Keratinocyte (primary cell): Measurements from ENCODE around the gene C14orf93. TPM values are rescaled to one million over a fixed set of nuclear protein-coding genes. Genes with fewer than 3 reads are reported as not detected.

ENCODE experiments used
- DNase-seq: peaks from one replicate; pipeline ENCODE4 v3.0.0-alpha.2; 2011; ENCODE audit warnings: low read depth, missing footprints, low spot score
- FAIRE-seq: peaks from 2 replicates; lab custom pipeline; 2011; peaks lifted over from hg19 to GRCh38; lab: Jason Lieb, UNC
- H2AFZ ChIP-seq: 2 replicates; pipeline ENCODE4 v1.6.0; 2012; ENCODE audit warnings: low read length, control low read depth, inconsistent platforms; ENCODE audit not compliant: control insufficient read depth
- H3K27ac ChIP-seq: 2 replicates; pipeline ENCODE4 v1.5.1; 2011; ENCODE audit warnings: low read length; ENCODE audit not compliant: control insufficient read depth, insufficient read depth
- H3K27me3 ChIP-seq: 3 replicates; pipeline ENCODE4 v1.6.0; 2011; ENCODE audit warnings: low read length; ENCODE audit not compliant: control insufficient read depth, insufficient read depth; ENCODE audit errors: extremely low read depth
- H3K36me3 ChIP-seq, 2 experiments: 2 replicates in 1 of 2; 3 replicates in 1 of 2; pipeline ENCODE4 v1.5.1; 2011; ENCODE audit warnings: low read length in 2 of 2, mild to moderate bottlenecking in 1 of 2; ENCODE audit not compliant: control insufficient read depth in 2 of 2, insufficient read depth in 2 of 2; ENCODE audit errors: extremely low read depth in 1 of 2
- H3K4me1 ChIP-seq: 3 replicates; pipeline ENCODE4 v1.5.1; 2011; ENCODE audit warnings: low read length; ENCODE audit not compliant: control insufficient read depth, insufficient read depth; ENCODE audit errors: extremely low read depth
- H3K4me2 ChIP-seq: 3 replicates; pipeline ENCODE4 v1.6.0; 2011; ENCODE audit warnings: low read depth, low read length; ENCODE audit not compliant: control insufficient read depth, insufficient read depth; ENCODE audit errors: extremely low read depth
- H3K4me3 ChIP-seq, 3 experiments: fragments of 200-600 bp in 1 of 3; sonication (generic) in 1 of 3; 2 replicates in 2 of 3; 3 replicates in 1 of 3; pipeline ENCODE4 v1.5.1; 2011 to 2016; ENCODE audit warnings: low read length in 3 of 3, mild to moderate bottlenecking in 3 of 3, control low read depth in 2 of 3, inconsistent platforms in 1 of 3, low read depth in 1 of 3, mixed read lengths in 1 of 3, mixed run types in 1 of 3, moderate library complexity in 1 of 3; ENCODE audit not compliant: control insufficient read depth in 2 of 3, insufficient read depth in 2 of 3; ENCODE audit errors: extremely low read depth in 1 of 3
- H3K79me2 ChIP-seq: 2 replicates; pipeline ENCODE4 v1.6.0; 2012; ENCODE audit warnings: low read length; ENCODE audit not compliant: control insufficient read depth, insufficient read depth
- H3K9ac ChIP-seq: 3 replicates; pipeline ENCODE4 v1.6.0; 2011; ENCODE audit warnings: low read length; ENCODE audit not compliant: control insufficient read depth, insufficient read depth; ENCODE audit errors: extremely low read depth
- H3K9me1 ChIP-seq: 3 replicates; pipeline ENCODE4 v1.6.0; 2011; ENCODE audit warnings: low read length; ENCODE audit not compliant: control insufficient read depth, insufficient read depth; ENCODE audit errors: extremely low read depth
- H3K9me3 ChIP-seq: 2 replicates; pipeline ENCODE4 v1.5.1; 2012; ENCODE audit warnings: low read depth, low read length; ENCODE audit not compliant: control insufficient read depth
- H4K20me1 ChIP-seq: 3 replicates; pipeline ENCODE4 v1.6.0; 2011; ENCODE audit warnings: low read length; ENCODE audit not compliant: control insufficient read depth, insufficient read depth; ENCODE audit errors: extremely low read depth
- EZH2 ChIP-seq: IDR thresholded peaks from one replicate; pipeline ENCODE4 v1.6.1; 2012; ENCODE audit warnings: inconsistent platforms, mild to moderate bottlenecking, low read length, moderate library complexity
- dilution Hi-C: fragments of 300-500 bp; cut with MboI; formaldehyde crosslinking; loops from one replicate; pipeline ENCODE4 v1.7.0; 2020; ENCODE audit warnings: low sequenced_read_pairs; ENCODE audit not compliant: extremely low pct_ligation_motif_present
- polyA plus RNA-seq, 5 experiments: library from polyadenylated mRNA; depleted of rRNA in 3 of 5; stranded (reverse) in 3 of 5; stranded (forward) in 1 of 5; unstranded in 1 of 5; fragments of >200 nt; gene quantifications; 1 replicate in 1 of 5; 2 replicates in 3 of 5; 3 replicates in 1 of 5; pipeline versions ENCODE4 v1.2.1 to v1.2.3, GENCODE V29; 2011 to 2012; ENCODE audit warnings: missing spikeins in 2 of 5, low read depth in 1 of 5, low replicate concordance in 1 of 5
- TF ChIP-seq, protein P1 (sequence below), 3 experiments: IDR thresholded peaks in 1 of 3; conservative IDR thresholded peaks in 1 of 3; optimal IDR thresholded peaks in 1 of 3; 2 replicates in 2 of 3; 3 replicates in 1 of 3; pipeline versions ENCODE3 to v1.5.1; 2011; ENCODE audit warnings: low read length in 3 of 3, mild to moderate bottlenecking in 3 of 3, moderate library complexity in 2 of 3, control low read depth in 1 of 3, inconsistent platforms in 1 of 3; ENCODE audit not compliant: insufficient read depth in 2 of 3; ENCODE audit errors: extremely low read depth in 1 of 3

The C14orf93 gene
- polyA plus RNA-seq, 1 donor (not counting 4 experiments of a cell fraction or from before 2014, with no cell fraction given): 7.7 TPM

- Histone ChIP-seq H3K79me2 (peaks cover 10% of the 10 kb centered on the region), H3K9ac (no peak overlapping the region), H3K4me1 (no peaks in the 10 kb centered on the region), H3K9me3 (no peaks in the 10 kb centered on the region), H3K36me3 (peaks cover 8 to 12% of the 10 kb centered on the region in 2 experiments), H3K27me3 (no peaks in the 10 kb centered on the region), H3K4me3 (no peak overlapping the region), H3K9me1 (no peaks in the 10 kb centered on the region), H4K20me1 (no peaks in the 10 kb centered on the region), H2AFZ (no peak overlapping the region), H3K4me2 (no peak overlapping the region), H3K27ac (no peak overlapping the region)
- TF ChIP-seq, protein P1, sequence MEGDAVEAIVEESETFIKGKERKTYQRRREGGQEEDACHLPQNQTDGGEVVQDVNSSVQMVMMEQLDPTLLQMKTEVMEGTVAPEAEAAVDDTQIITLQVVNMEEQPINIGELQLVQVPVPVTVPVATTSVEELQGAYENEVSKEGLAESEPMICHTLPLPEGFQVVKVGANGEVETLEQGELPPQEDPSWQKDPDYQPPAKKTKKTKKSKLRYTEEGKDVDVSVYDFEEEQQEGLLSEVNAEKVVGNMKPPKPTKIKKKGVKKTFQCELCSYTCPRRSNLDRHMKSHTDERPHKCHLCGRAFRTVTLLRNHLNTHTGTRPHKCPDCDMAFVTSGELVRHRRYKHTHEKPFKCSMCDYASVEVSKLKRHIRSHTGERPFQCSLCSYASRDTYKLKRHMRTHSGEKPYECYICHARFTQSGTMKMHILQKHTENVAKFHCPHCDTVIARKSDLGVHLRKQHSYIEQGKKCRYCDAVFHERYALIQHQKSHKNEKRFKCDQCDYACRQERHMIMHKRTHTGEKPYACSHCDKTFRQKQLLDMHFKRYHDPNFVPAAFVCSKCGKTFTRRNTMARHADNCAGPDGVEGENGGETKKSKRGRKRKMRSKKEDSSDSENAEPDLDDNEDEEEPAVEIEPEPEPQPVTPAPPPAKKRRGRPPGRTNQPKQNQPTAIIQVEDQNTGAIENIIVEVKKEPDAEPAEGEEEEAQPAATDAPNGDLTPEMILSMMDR (optimal IDR thresholded peaks at IDR 0.05 in 1 of 3, IDR thresholded peaks at IDR 0.05 in 1 of 3, conservative IDR thresholded peaks at IDR 0.05 in 1 of 3; ENCODE audit: extremely low read depth in 1 of 3, insufficient read depth in 2 of 3, low read length in 3 of 3): no peak
- TF ChIP-seq EZH2: no peak
- DNase-seq (no peak), FAIRE-seq (no peak)
- dilution Hi-C loops: no loop called here
These were observed 15.3 kb upstream of the C14orf93 start for GRCh38 chr14:23025151-23025814.

- Histone ChIP-seq H3K9me1 (no peaks in the 10 kb centered on the region), H3K4me1 (no peaks in the 10 kb centered on the region), H3K9me3 (no peaks in the 10 kb centered on the region), H3K27ac (no peak overlapping the region), H3K79me2 (peaks cover 10% of the 10 kb centered on the region), H3K4me2 (no peak overlapping the region), H3K9ac (no peak overlapping the region), H3K4me3 (no peak overlapping the region), H3K27me3 (no peaks in the 10 kb centered on the region), H4K20me1 (no peaks in the 10 kb centered on the region), H3K36me3 (peaks cover 8 to 12% of the 10 kb centered on the region in 2 experiments), H2AFZ (no peak overlapping the region)
- no peak for DNase-seq
- FAIRE-seq: no peak
- TF ChIP-seq EZH2: no peak
- TF ChIP-seq, protein P1 (optimal IDR thresholded peaks at IDR 0.05 in 1 of 3, IDR thresholded peaks at IDR 0.05 in 1 of 3, conservative IDR thresholded peaks at IDR 0.05 in 1 of 3; ENCODE audit: extremely low read depth in 1 of 3, insufficient read depth in 2 of 3, low read length in 3 of 3): no peak
- dilution Hi-C loops: no loop called here
These were observed 14.7 kb upstream of the C14orf93 start for GRCh38 chr14:23024612-23025075.
